Measurements from ENCODE around the gene DLD. TPM values are rescaled to one million over a fixed set of nuclear protein-coding genes. Genes with fewer than 3 reads are reported as not detected.
A peak's percentile ranks its signal among the peaks of the same experiment; 100 is the strongest.

Gene DLD
- total RNA-seq, 1 donor from 2014 or later: 186 TPM

GRCh38 chr7:107960272-107960671, 69.3 kb downstream of the DLD start:
- Histone ChIP-seq H3K27ac (no peak overlapping the region), H3K4me1 (no peaks in the 10 kb centered on the region), H3K27me3 (no peaks in the 10 kb centered on the region), H3K9me3 (ENCODE audit: low read depth) (no peaks in the 10 kb centered on the region), H3K9ac (no peak overlapping the region), H3F3A (ENCODE audit: low read depth) (no peaks in the 10 kb centered on the region), H3K79me2 (ENCODE audit: low read depth) (no peaks in the 10 kb centered on the region), H3K4me3 (no peak overlapping the region), H3K36me3 (peaks cover 8% of the 10 kb centered on the region), H3K4me2 (no peak overlapping the region), H2AFZ (replicated peaks) (no peak overlapping the region), H4K20me1 (ENCODE audit: low read depth) (no peaks in the 10 kb centered on the region)
- Mint-ChIP-seq H3K27me3 (ENCODE audit: insufficient read depth, low read depth) (no peaks in the 10 kb centered on the region), H3K4me1 (no peaks in the 10 kb centered on the region), H3K27ac (peak overlapping the region; percentile 43), H3K36me3 (peaks cover 6% of the 10 kb centered on the region), H3K4me3 (no peak overlapping the region), H3K9me3 (no peaks in the 10 kb centered on the region)
- no peak for TF ChIP-seq EZH2 (IDR thresholded peaks at IDR 0.05)
- no peak for TF ChIP-seq EZH2phosphoT487 (IDR thresholded peaks at IDR 0.05)
- TF ChIP-seq, protein P1, sequence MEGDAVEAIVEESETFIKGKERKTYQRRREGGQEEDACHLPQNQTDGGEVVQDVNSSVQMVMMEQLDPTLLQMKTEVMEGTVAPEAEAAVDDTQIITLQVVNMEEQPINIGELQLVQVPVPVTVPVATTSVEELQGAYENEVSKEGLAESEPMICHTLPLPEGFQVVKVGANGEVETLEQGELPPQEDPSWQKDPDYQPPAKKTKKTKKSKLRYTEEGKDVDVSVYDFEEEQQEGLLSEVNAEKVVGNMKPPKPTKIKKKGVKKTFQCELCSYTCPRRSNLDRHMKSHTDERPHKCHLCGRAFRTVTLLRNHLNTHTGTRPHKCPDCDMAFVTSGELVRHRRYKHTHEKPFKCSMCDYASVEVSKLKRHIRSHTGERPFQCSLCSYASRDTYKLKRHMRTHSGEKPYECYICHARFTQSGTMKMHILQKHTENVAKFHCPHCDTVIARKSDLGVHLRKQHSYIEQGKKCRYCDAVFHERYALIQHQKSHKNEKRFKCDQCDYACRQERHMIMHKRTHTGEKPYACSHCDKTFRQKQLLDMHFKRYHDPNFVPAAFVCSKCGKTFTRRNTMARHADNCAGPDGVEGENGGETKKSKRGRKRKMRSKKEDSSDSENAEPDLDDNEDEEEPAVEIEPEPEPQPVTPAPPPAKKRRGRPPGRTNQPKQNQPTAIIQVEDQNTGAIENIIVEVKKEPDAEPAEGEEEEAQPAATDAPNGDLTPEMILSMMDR (IDR thresholded peaks at IDR 0.05): no peak
- no peak for DNase-seq (ENCODE audit: low spot score)

DNA sequence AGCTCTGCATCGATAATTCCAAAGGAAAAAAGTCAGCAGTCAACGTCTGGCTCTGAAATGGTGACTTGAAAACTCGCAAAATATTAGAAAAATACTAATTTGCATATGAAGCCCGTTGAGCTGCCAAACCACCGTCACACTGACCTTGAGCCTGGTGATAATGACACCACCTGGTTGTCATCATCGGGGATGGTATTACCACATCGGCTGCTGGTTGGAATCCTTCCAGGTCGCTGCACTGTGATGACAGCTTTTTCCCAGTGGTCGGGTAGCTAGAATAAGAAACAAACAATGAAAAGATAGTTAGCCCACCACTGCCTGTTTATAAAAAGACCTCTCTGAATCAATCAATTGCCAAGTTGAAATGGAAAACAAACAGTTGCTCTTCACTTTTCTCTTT, 70.4 kb downstream of the DLD start:
- H3K36me3 ChIP-seq: peaks cover 8% of the 10 kb centered on the region
- no peak for DNase-seq (ENCODE audit: low spot score)
- no peak overlapping the region for H3K4me3 ChIP-seq
- TF ChIP-seq, protein P1 (IDR thresholded peaks at IDR 0.05): no peak
- TF ChIP-seq EZH2phosphoT487 (IDR thresholded peaks at IDR 0.05): no peak
- no peak for TF ChIP-seq EZH2 (IDR thresholded peaks at IDR 0.05)
- no peak overlapping the region for H3K4me3 Mint-ChIP-seq
- no peak overlapping the region for H3K9ac ChIP-seq
- H3K9me3 Mint-ChIP-seq: no peaks in the 10 kb centered on the region
- no peaks in the 10 kb centered on the region for H3K27me3 ChIP-seq
- H3K79me2 ChIP-seq (ENCODE audit: low read depth): no peaks in the 10 kb centered on the region
- H3K27me3 Mint-ChIP-seq (ENCODE audit: insufficient read depth, low read depth): no peaks in the 10 kb centered on the region
- no peaks in the 10 kb centered on the region for H3K9me3 ChIP-seq (ENCODE audit: low read depth)
- peaks cover 1% of the 10 kb centered on the region for H3K4me1 Mint-ChIP-seq
- no peak overlapping the region for H3K27ac ChIP-seq
- H3K27ac Mint-ChIP-seq: no peak overlapping the region
- no peaks in the 10 kb centered on the region for H4K20me1 ChIP-seq (ENCODE audit: low read depth)
- H3F3A ChIP-seq (ENCODE audit: low read depth): no peaks in the 10 kb centered on the region
- H3K36me3 Mint-ChIP-seq: peaks cover 6% of the 10 kb centered on the region
- H3K4me2 ChIP-seq: no peak overlapping the region
- H2AFZ ChIP-seq (replicated peaks): no peak overlapping the region
- no peaks in the 10 kb centered on the region for H3K4me1 ChIP-seq

DNA sequence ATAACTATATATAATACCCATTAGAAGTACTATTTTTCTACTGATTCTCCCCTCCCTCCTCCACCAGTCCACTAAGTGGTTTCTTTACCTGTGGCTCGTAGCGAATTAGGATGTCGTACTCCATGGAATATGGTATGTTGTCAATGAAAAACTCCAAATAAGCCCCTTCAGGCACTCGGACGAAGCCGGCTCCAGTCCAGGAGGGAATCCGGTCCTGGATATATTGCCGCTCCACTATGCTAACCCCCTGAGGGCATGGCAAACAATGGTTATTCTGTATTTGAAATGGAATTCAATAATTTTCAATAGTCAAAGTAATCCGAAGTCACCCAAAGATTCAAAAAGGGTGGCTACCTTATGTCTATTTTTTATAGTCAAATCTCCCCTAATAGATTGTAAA, 71.8 kb downstream of the DLD start:
- Histone ChIP-seq H4K20me1 (ENCODE audit: low read depth) (no peaks in the 10 kb centered on the region), H2AFZ (replicated peaks) (no peak overlapping the region)

More for the DNA sequence above, 71.8 kb downstream of the DLD start:
- H3K4me1 Mint-ChIP-seq: peaks cover 4% of the 10 kb centered on the region
- Histone ChIP-seq H3K36me3 (peaks cover 8% of the 10 kb centered on the region), H3K4me3 (no peak overlapping the region), H3F3A (ENCODE audit: low read depth) (no peaks in the 10 kb centered on the region), H3K9ac (no peak overlapping the region), H3K27ac (no peak overlapping the region), H3K27me3 (no peaks in the 10 kb centered on the region), H3K4me2 (no peak overlapping the region), H3K9me3 (ENCODE audit: low read depth) (no peaks in the 10 kb centered on the region), H3K79me2 (ENCODE audit: low read depth) (no peaks in the 10 kb centered on the region), H3K4me1 (peaks cover 8% of the 10 kb centered on the region)
- no peak overlapping the region for H3K4me3 Mint-ChIP-seq
- H3K27me3 Mint-ChIP-seq (ENCODE audit: insufficient read depth, low read depth): no peaks in the 10 kb centered on the region
- TF ChIP-seq EZH2phosphoT487 (IDR thresholded peaks at IDR 0.05) (no peak), EZH2 (IDR thresholded peaks at IDR 0.05) (no peak)
- TF ChIP-seq, protein P1 (IDR thresholded peaks at IDR 0.05): no peak
- no peaks in the 10 kb centered on the region for H3K9me3 Mint-ChIP-seq
- no peak for DNase-seq (ENCODE audit: low spot score)
- peaks cover 6% of the 10 kb centered on the region for H3K36me3 Mint-ChIP-seq
- no peak overlapping the region for H3K27ac Mint-ChIP-seq
